B cell (primary cell): ENCODE data around the gene SLC22A6.

Source experiments
- CTCF ChIP-seq: fragments of 200-600 bp; IDR thresholded peaks from one replicate; pipeline ENCODE4 v1.8.0; 2022; ENCODE audit warnings: antibody characterized with exemption, mild to moderate bottlenecking
- EZH2 ChIP-seq: IDR thresholded peaks from 2 replicates; pipeline ENCODE4 v1.6.1; 2012; ENCODE audit warnings: borderline replicate concordance, low read depth, mild to moderate bottlenecking, moderate library complexity, low read length; ENCODE audit not compliant: insufficient read depth, poor library complexity, severe bottlenecking

DNA sequence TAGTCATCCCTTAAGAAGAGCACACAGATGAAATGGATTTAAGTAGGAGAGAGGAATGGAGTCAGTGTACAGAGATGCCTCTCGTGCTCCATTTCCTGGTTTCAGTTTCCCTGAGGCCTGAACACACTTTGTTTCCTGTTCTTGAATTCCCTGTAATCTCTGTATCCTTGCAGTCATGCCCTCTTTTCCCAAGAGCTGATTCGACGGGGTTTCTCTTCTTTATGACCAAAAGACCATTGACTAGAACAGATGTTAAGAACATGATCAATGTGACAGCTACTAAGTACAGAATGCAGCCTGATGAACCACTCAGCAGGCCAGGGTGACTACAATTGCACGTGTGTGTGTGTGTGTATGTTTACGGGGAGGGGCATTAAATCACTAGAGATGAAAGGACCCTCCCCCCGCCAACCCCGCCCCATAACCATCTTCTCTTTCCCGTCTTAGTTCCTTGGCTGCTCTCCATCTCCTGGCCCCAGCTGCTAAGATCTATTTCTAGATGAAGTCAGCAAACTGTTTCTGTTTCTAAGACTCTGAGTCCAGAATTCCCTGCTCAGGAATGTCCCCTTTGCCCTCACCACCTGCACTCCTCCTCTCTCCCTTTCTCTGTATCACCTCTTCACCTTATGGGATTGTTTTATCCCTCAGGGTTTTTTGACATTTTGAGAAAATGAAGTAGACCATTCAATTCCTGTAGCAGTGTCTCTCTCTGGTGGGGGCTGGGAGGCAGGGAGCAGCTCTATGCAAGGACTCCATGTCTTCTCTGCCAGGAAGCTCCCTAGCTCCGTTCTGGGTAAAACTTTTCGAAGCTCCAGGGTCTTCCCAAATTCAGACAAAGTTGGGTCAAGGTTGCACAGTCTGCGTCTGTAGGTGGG lies 26.0 kb downstream of the SLC22A6 start:
- TF ChIP-seq CTCF (no peak), EZH2 (no peak)
